HG03159 (cell line): Measurements from ENCODE around the gene C19orf67.

ENCODE experiments used
- ATAC-seq: cut with Tn5 transposase; IDR thresholded peaks from one replicate; pipeline ENCODE4 v1.9.1; 2021; ENCODE audit warnings: mild to moderate bottlenecking, moderate library complexity; ENCODE audit not compliant: unreplicated experiment

Gene C19orf67

GRCh38 chr19:14031719-14032480, 53.7 kb downstream of the C19orf67 start, which contains the start of gene IL27RA:
IL27RA (plus strand) TSS chr19:14031762; CDS start chr19:14031873, 111 bp downstream.
- ATAC-seq: no peak
